Measurements from ENCODE around the gene ATP13A1.
"Not testable (repeated sequence)": the region's sequence is repeated elsewhere in the genome, so short reads cannot be mapped to it uniquely, and the experiment has no call there.

DNA sequence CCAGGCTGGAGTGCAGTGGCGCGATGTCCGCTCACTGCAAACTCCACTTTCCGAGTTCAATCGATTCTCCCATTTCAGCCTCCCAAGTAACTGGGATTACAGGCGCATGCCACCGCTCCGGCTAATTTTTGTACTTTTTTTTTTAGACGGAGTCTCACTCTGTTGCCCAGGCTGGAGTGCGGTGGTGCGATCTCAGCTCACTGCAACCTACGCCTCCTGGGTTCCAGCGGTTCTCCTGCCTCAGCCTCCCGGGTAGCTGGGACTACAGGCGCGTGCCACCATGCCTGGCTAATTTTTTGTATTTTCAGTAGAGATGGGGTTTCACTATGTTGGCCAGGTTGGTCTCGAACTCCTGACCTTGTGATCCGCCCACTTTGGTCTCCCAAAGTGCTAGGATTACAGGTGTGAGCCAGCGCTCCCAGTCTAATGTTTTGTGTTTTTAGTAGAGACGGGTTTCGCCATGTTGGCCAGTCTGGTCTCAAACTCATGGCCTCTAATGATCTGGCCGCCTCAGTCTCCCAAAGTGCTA is 2.0 kb upstream of the ATP13A1 start:
- TF ChIP-seq, protein P1, sequence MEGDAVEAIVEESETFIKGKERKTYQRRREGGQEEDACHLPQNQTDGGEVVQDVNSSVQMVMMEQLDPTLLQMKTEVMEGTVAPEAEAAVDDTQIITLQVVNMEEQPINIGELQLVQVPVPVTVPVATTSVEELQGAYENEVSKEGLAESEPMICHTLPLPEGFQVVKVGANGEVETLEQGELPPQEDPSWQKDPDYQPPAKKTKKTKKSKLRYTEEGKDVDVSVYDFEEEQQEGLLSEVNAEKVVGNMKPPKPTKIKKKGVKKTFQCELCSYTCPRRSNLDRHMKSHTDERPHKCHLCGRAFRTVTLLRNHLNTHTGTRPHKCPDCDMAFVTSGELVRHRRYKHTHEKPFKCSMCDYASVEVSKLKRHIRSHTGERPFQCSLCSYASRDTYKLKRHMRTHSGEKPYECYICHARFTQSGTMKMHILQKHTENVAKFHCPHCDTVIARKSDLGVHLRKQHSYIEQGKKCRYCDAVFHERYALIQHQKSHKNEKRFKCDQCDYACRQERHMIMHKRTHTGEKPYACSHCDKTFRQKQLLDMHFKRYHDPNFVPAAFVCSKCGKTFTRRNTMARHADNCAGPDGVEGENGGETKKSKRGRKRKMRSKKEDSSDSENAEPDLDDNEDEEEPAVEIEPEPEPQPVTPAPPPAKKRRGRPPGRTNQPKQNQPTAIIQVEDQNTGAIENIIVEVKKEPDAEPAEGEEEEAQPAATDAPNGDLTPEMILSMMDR (IDR thresholded peaks at IDR 0.05) = not testable (repeated sequence)
- not testable (repeated sequence) for TF ChIP-seq POLR2AphosphoS5 (IDR thresholded peaks at IDR 0.05; ENCODE audit: insufficient read depth in 1 of 2, low read depth in 1 of 2)

All from vagina (tissue), 2 donors.